Spinal cord (tissue), 4 donors: ENCODE measurements around the gene ADCK2. TPM values are rescaled to one million over a fixed set of nuclear protein-coding genes. Genes with fewer than 3 reads are reported as not detected.

Source experiments
- polyA plus RNA-seq, 2 donors: library from polyadenylated mRNA; unstranded; fragments of 120-200 nt; gene quantifications; one replicate each; pipeline ENCODE4 v1.2.1, GENCODE V29; 2013; ENCODE audit not compliant: insufficient read length in 2 of 2
- small RNA-seq: library from RNA; depleted of rRNA; stranded (forward); fragments of <200 nt; gene quantifications from one replicate; pipeline ENCODE3, GENCODE V24; 2014; ENCODE audit warnings: low replicate concordance
- total RNA-seq, 2 donors: library from RNA; depleted of rRNA in 1 of 2; stranded (reverse); fragments of 120-200 nt in 1 of 2; fragments of >200 nt in 1 of 2; gene quantifications; one replicate each; pipeline versions ENCODE4 v1.2.3 to v1.2.4, GENCODE V29; 2013 to 2014

ADCK2 gene
- total and polyA plus RNA-seq, 4 donors, result 23.5 to 40.6 (median 33.8) TPM

Small RNA genes lying within 50 kb of the gene (small RNA-seq; reads per million reads assigned to genes)
- not detected for gene RN7SL771P

Other genes with a start within 250 kb of the ADCK2 start
- gene MKRN1, start 193.4 kb upstream of the ADCK2 start, total RNA-seq, result 100 to 1,000 TPM in 1 of 2 donors, 10 to 100 TPM in 1; 84.2 to 102 TPM
- gene MKRN1, start 193.4 kb upstream of the ADCK2 start, polyA plus RNA-seq, result 100 to 1,000 TPM; 142 to 151 TPM
- 10 to 100 TPM; 23.7 to 26.3 TPM for gene DENND2A, start 32.1 kb upstream of the ADCK2 start, total RNA-seq
- gene DENND2A, start 32.1 kb upstream of the ADCK2 start, polyA plus RNA-seq, result 10 to 100 TPM; 51.7 to 51.9 TPM
- 100 to 1,000 TPM; 113 to 285 TPM for gene NDUFB2, start 23.8 kb downstream of the ADCK2 start, total RNA-seq
- 100 to 1,000 TPM; 299 to 313 TPM for gene NDUFB2, start 23.8 kb downstream of the ADCK2 start, polyA plus RNA-seq